K562 (cell line): ENCODE measurements around the gene MYCBPAP. TPM values are rescaled to one million over a fixed set of nuclear protein-coding genes. Genes with fewer than 3 reads are reported as not detected.

Source experiments
- ATAC-seq: fragments of 200-7000 bp; cut with Tn5 transposase; 3 replicates; pipeline ENCODE4 v1.9.1; 2020; ENCODE audit warnings: moderate library complexity
- BruUV-seq: library from RNA; stranded (reverse); fragments of 400-500 nt; replicated peaks from 2 replicates; lab custom pipeline; 2021; lab: Mats Ljungman, UMichigan
- CTCF ChIA-PET: fragments of 300-600 bp; formaldehyde crosslinking; extraction: SDS; loops from one replicate; lab custom pipeline; 2021; ENCODE audit warnings: low intra/inter-chr PET ratio; lab: Yijun Ruan, JAX
- POLR2A ChIA-PET: fragments of 300-600, 350-650 bp; sonication (Branson Sonifier 250); formaldehyde crosslinking; extraction: SDS; loops from one replicate; lab custom pipeline; 2021; ENCODE audit warnings: antibody characterized with exemption, inconsistent platforms; lab: Yijun Ruan, JAX
- DNase-seq, 4 experiments: peaks; one replicate each; pipeline versions ENCODE4 v3.0.0 to v3.0.0-alpha.2; 2011 to 2018; ENCODE audit warnings: low spot score in 3 of 4, mixed read lengths in 3 of 4; ENCODE audit errors: extremely low read depth in 1 of 4
- FAIRE-seq: peaks from 2 replicates; lab custom pipeline; 2011; peaks lifted over from hg19 to GRCh38; lab: Jason Lieb, UNC
- H2AFZ ChIP-seq: 2 replicates; pipeline ENCODE4 v1.6.0; 2011; ENCODE audit warnings: low read depth, low read length, control low read depth, inconsistent platforms
- H3K27ac ChIP-seq: fragments of 200-600 bp; 3 replicates; pipeline ENCODE4 v1.8.0; 2011; ENCODE audit warnings: low read depth, mild to moderate bottlenecking, control low read depth, inconsistent platforms, low read length, moderate library complexity, mixed read lengths; ENCODE audit errors: extremely low read depth
- H3K27me3 ChIP-seq, 2 experiments: fragments of 300-600 bp in 1 of 2; 2 replicates in 1 of 2; 3 replicates in 1 of 2; pipeline versions ENCODE4 v1.6.0 to v1.8.0; 2011; ENCODE audit warnings: inconsistent platforms in 2 of 2, low read length in 2 of 2, mild to moderate bottlenecking in 1 of 2, mixed read lengths in 1 of 2, moderate library complexity in 1 of 2; ENCODE audit not compliant: control insufficient read depth in 2 of 2, insufficient read depth in 2 of 2
- H3K36me3 ChIP-seq: fragments of 300-600 bp; 3 replicates; pipeline ENCODE4 v1.8.0; 2011; ENCODE audit warnings: mild to moderate bottlenecking, low read length, inconsistent platforms; ENCODE audit not compliant: control insufficient read depth, insufficient read depth
- H3K4me1 ChIP-seq, 2 experiments: fragments of 200-600 bp in 1 of 2; replicated peaks in 1 of 2; 2 replicates in 1 of 2; 3 replicates in 1 of 2; pipeline versions ENCODE4 v1.5.1 to v1.8.0; 2011; ENCODE audit warnings: inconsistent platforms in 2 of 2, low read length in 2 of 2, mild to moderate bottlenecking in 1 of 2, mixed read lengths in 1 of 2, moderate library complexity in 1 of 2; ENCODE audit not compliant: control insufficient read depth in 2 of 2, insufficient read depth in 2 of 2
- H3K4me2 ChIP-seq: 2 replicates; pipeline ENCODE4 v1.6.1; 2011; ENCODE audit warnings: low read length, control low read depth, inconsistent platforms, mixed read lengths; ENCODE audit not compliant: insufficient read depth
- H3K4me3 ChIP-seq: fragments of 200-600 bp; sonication (generic), shearing (Covaris generic); 2 replicates; pipeline ENCODE4 v1.5.1; 2016; ENCODE audit warnings: control low read depth, inconsistent platforms
- H3K79me2 ChIP-seq: fragments of 200-600 bp; 3 replicates; pipeline ENCODE4 v1.8.0; 2011; ENCODE audit warnings: low read length, inconsistent platforms; ENCODE audit not compliant: control insufficient read depth, insufficient read depth
- H3K9ac ChIP-seq, 2 experiments: 2 replicates each; pipeline versions ENCODE4 v1.6.0 to v1.6.1; 2011; ENCODE audit warnings: low read depth in 2 of 2, low read length in 2 of 2, control low read depth in 1 of 2, inconsistent platforms in 1 of 2, mild to moderate bottlenecking in 1 of 2, mixed read lengths in 1 of 2; ENCODE audit not compliant: insufficient read depth in 1 of 2
- H3K9me1 ChIP-seq: one replicate; pipeline ENCODE4 v1.6.0; 2011; ENCODE audit warnings: inconsistent platforms, mild to moderate bottlenecking, low read length, moderate library complexity; ENCODE audit not compliant: control insufficient read depth, insufficient read depth
- H3K9me3 ChIP-seq: replicated peaks from 2 replicates; pipeline ENCODE4 v1.5.1; 2011; ENCODE audit warnings: low read depth, low read length, inconsistent platforms; ENCODE audit not compliant: control insufficient read depth, insufficient read depth
- H4K20me1 ChIP-seq: replicated peaks from 2 replicates; pipeline ENCODE4 v1.6.1; 2011; ENCODE audit warnings: low read length, inconsistent platforms, mixed read lengths; ENCODE audit not compliant: control insufficient read depth, insufficient read depth
- BRF2 ChIP-seq: IDR thresholded peaks from 3 replicates; pipeline ENCODE4 v1.6.1; 2011; ENCODE audit warnings: borderline replicate concordance, mild to moderate bottlenecking; ENCODE audit not compliant: insufficient read length, insufficient read depth
- GMEB1 ChIP-seq: fragments of 250-450 bp; sonication (Bioruptor Pico); IDR thresholded peaks from 2 replicates; pipeline ENCODE4 v1.4.0; 2020; ENCODE audit warnings: mild to moderate bottlenecking
- HDAC2 ChIP-seq: fragments of 450-650 bp; IDR thresholded peaks from 2 replicates; pipeline ENCODE4 v1.6.1; 2016; ENCODE audit warnings: mild to moderate bottlenecking
- HOXB6 ChIP-seq: fragments of 250-450 bp; sonication (Bioruptor Pico); IDR thresholded peaks from 2 replicates; pipeline ENCODE4 v1.5.1; 2022; ENCODE audit warnings: mild to moderate bottlenecking, borderline replicate concordance
- MEF2A ChIP-seq: IDR thresholded peaks from 2 replicates; pipeline ENCODE4 v1.6.1; 2011; ENCODE audit warnings: low read depth, mild to moderate bottlenecking, low read length, moderate library complexity; ENCODE audit not compliant: control insufficient read depth
- PRMT5 ChIP-seq: sonication (generic); formaldehyde crosslinking; IDR thresholded peaks from 2 replicates; pipeline ENCODE4 v1.5.0; 2020; ENCODE audit warnings: missing genetic modification reagents
- RBBP5 ChIP-seq: fragments of 200-600 bp; sonication (generic); IDR thresholded peaks from 2 replicates; pipeline ENCODE4 v1.6.1; 2012; ENCODE audit warnings: borderline replicate concordance, mild to moderate bottlenecking, low read length, control low read depth, inconsistent platforms; ENCODE audit not compliant: insufficient read depth, poor library complexity, severe bottlenecking
- ZNF143 ChIP-seq: sonication (generic); formaldehyde crosslinking; IDR thresholded peaks from 2 replicates; pipeline ENCODE4 v1.9.0; 2022; ENCODE audit warnings: mild to moderate bottlenecking, missing genetic modification reagents
- ZNF778 ChIP-seq: fragments of 450-650 bp; formaldehyde crosslinking; IDR thresholded peaks from 2 replicates; pipeline ENCODE4 v1.4.0; 2020; ENCODE audit warnings: mild to moderate bottlenecking, moderate library complexity
- WGBS: fragments of 100-300 bp; shearing (Covaris generic); methylation state at CpG from one replicate; pipeline ENCODE4 v1.1.6; 2016; ENCODE audit warnings: low coverage, mixed read lengths; ENCODE audit not compliant: insufficient coverage; ENCODE audit errors: missing lambda C conversion rate; 5-methylcytosine and 5-hydroxymethylcytosine counted together
- in situ Hi-C: fragments of 300-500 bp; cut with MboI; formaldehyde crosslinking; loops from 4 replicates; pipeline ENCODE4 v1.15.0; 2018; ENCODE audit warnings: inconsistent platforms, mixed read lengths
- intact Hi-C: fragments of 100-400 bp; cut with micrococcal nuclease; formaldehyde crosslinking; loops from 2 replicates; pipeline ENCODE4 v1.14.2; 2022
- polyA plus RNA-seq, 8 experiments: library from polyadenylated mRNA; depleted of rRNA in 4 of 8; stranded (reverse) in 5 of 8; unstranded in 3 of 8; fragments of >200 nt; fragmentation: Nextera tagmentation in 2 of 8; fragmentation: Illumina TruSeq in 1 of 8; extraction: Ambion mirVana in 2 of 8; extraction: Trizol in 1 of 8; gene quantifications; 2 replicates each; pipeline versions ENCODE4 v1.2.1 to v1.2.3, GENCODE V29; 2011 to 2014; ENCODE audit warnings: inconsistent platforms in 1 of 8, missing spikeins in 1 of 8
- total RNA-seq, 7 experiments: library from RNA; depleted of rRNA in 6 of 7; stranded (reverse); fragments of >200 nt in 6 of 7; fragmentation: Illumina TruSeq in 2 of 7; extraction: Trizol in 2 of 7; gene quantifications; 2 replicates each; pipeline versions ENCODE4 v1.2.1 to v1.2.3, GENCODE V29; 2011 to 2021; ENCODE audit warnings: low replicate concordance in 1 of 7

MYCBPAP gene
- total and polyA plus RNA-seq, 9 of the 15 experiments (the other 6 are each of a cell fraction or from before 2014, with no cell fraction given), result not detected

DNA sequence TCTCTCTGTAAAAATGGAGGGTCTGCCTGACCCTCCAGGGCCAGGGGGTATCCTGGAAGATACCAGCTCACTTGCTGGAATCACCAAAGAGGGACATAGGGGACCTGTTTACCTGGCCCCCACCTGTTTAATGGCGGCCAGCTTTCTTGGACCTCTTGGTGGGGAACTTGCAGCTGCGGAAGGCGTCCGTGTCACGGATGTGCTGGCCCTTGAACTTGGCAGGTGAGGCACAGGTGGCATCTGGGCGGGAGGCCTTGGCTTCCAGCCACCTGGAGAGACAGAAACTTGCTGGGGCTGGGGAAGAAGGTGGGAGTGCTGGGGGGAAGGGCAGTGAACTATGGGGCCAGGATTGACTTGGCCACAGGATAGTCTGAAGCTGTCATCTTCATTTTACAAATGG lies 43.1 kb upstream of the MYCBPAP start:
- in situ Hi-C loops (no loop called here), intact Hi-C loops (no loop called here)
- Histone ChIP-seq H3K79me2 (no peaks in the 10 kb centered on the region), H3K4me3 (no peak overlapping the region), H4K20me1 (peaks cover 16% of the 10 kb centered on the region), H3K36me3 (no peaks in the 10 kb centered on the region), H3K9me3 (no peaks in the 10 kb centered on the region), H3K9me1 (no peaks in the 10 kb centered on the region), H3K9ac (no peak overlapping the region), H3K27me3 (peaks cover 19 to 84% of the 10 kb centered on the region in 2 experiments; a peak in 4 of 5 replicates), H3K27ac (no peak overlapping the region), H3K4me2 (no peak overlapping the region), H3K4me1 (peaks cover 0 to 22% of the 10 kb centered on the region in 2 experiments; a peak in 2 of 5 replicates), H2AFZ (no peak overlapping the region)
- ATAC-seq (no peak), DNase-seq (no peak), FAIRE-seq (no peak)
- ChIA-PET CTCF (no interaction called here), POLR2A (interaction anchor here (1.2 kb wide), 1 partner anchor 14 kb away, joined by 3 read pairs; no protein-coding TSS in a partner anchor)
- TF ChIP-seq PRMT5 (CRISPR knock-in tag) (no peak), RBBP5 (no peak), MEF2A (no peak), HDAC2 (no peak), GMEB1 (CRISPR knock-in tag) (no peak), ZNF778 (CRISPR knock-in tag) (no peak), ZNF143 (CRISPR knock-in tag) (no peak), BRF2 (no peak), HOXB6 (no peak)
- WGBS, result 11% methylated on average over 6 of the region's 6 CpGs
- no TSS peak for BruUV-seq
